Mesenchymal stem cell (in vitro differentiated cells and primary cell): Measurements from ENCODE around the gene SLC35G3.

ENCODE experiments used
- DNase-seq: peaks from one replicate; pipeline ENCODE4 v3.0.0-alpha.2; 2013
- H2AFZ ChIP-seq: one replicate; pipeline ENCODE4 v1.6.1; 2013; ENCODE audit warnings: low read depth, mild to moderate bottlenecking, control low read depth, inconsistent platforms, low read length, moderate library complexity
- H2AK5ac ChIP-seq: 2 replicates; pipeline ENCODE4 v1.6.1; 2013; ENCODE audit warnings: low read length, moderate library complexity, mild to moderate bottlenecking, inconsistent platforms; ENCODE audit not compliant: severe bottlenecking
- H2BK120ac ChIP-seq: one replicate; pipeline ENCODE4 v1.6.1; 2013; ENCODE audit warnings: low read depth, mild to moderate bottlenecking, inconsistent platforms, low read length, moderate library complexity
- H2BK12ac ChIP-seq, 2 experiments: one replicate each; pipeline ENCODE4 v1.6.1; 2013; ENCODE audit warnings: inconsistent platforms in 2 of 2, low read length in 2 of 2, mild to moderate bottlenecking in 2 of 2, moderate library complexity in 2 of 2, control low read depth in 1 of 2
- H2BK15ac ChIP-seq: one replicate; pipeline ENCODE4 v1.6.1; 2013; ENCODE audit warnings: mild to moderate bottlenecking, low read depth, inconsistent platforms; ENCODE audit not compliant: poor library complexity, severe bottlenecking
- H2BK5ac ChIP-seq: 2 replicates; pipeline ENCODE4 v1.6.1; 2013; ENCODE audit warnings: low read depth, mild to moderate bottlenecking, low read length, control low read depth, inconsistent platforms; ENCODE audit not compliant: poor library complexity, severe bottlenecking
- H3K14ac ChIP-seq, 2 experiments: one replicate each; pipeline ENCODE4 v1.6.1; 2013; ENCODE audit warnings: inconsistent platforms in 2 of 2, low read length in 2 of 2, control low read depth in 1 of 2, mild to moderate bottlenecking in 1 of 2, moderate library complexity in 1 of 2
- H3K18ac ChIP-seq, 2 experiments: one replicate each; pipeline ENCODE4 v1.6.1; 2013; ENCODE audit warnings: inconsistent platforms in 2 of 2, low read length in 2 of 2, control low read depth in 1 of 2, low read depth in 1 of 2, mild to moderate bottlenecking in 1 of 2
- H3K23ac ChIP-seq, 2 experiments: one replicate each; pipeline ENCODE4 v1.6.1; 2013; ENCODE audit warnings: inconsistent platforms in 2 of 2, low read length in 2 of 2, mild to moderate bottlenecking in 2 of 2, moderate library complexity in 2 of 2, control low read depth in 1 of 2
- H3K27ac ChIP-seq: 2 replicates; pipeline ENCODE4 v1.5.1; 2013; ENCODE audit warnings: mild to moderate bottlenecking, moderate library complexity, low read length, control low read depth, inconsistent platforms; ENCODE audit not compliant: poor library complexity, severe bottlenecking
- H3K27me3 ChIP-seq, 2 experiments: 2 replicates each; pipeline versions ENCODE4 v1.6.1 to v1.7.0; 2013; ENCODE audit warnings: low read length in 2 of 2, mild to moderate bottlenecking in 2 of 2, moderate library complexity in 2 of 2, control low read depth in 1 of 2, inconsistent platforms in 1 of 2; ENCODE audit not compliant: control insufficient read depth in 1 of 2, insufficient read depth in 1 of 2
- H3K36me3 ChIP-seq, 2 experiments: 2 replicates each; pipeline versions ENCODE4 v1.6.1 to v1.7.0; 2013; ENCODE audit warnings: low read length in 2 of 2, control low read depth in 1 of 2, inconsistent platforms in 1 of 2, low read depth in 1 of 2, mild to moderate bottlenecking in 1 of 2; ENCODE audit not compliant: insufficient read depth in 2 of 2, control insufficient read depth in 1 of 2
- H3K4ac ChIP-seq, 2 experiments: one replicate each; pipeline ENCODE4 v1.6.1; 2013; ENCODE audit warnings: inconsistent platforms in 2 of 2, low read length in 2 of 2, mild to moderate bottlenecking in 2 of 2, moderate library complexity in 2 of 2, control low read depth in 1 of 2, low read depth in 1 of 2
- H3K4me1 ChIP-seq: 2 replicates; pipeline ENCODE4 v1.6.1; 2013; ENCODE audit warnings: low read depth, low read length, control low read depth; ENCODE audit not compliant: control insufficient read depth, insufficient read depth
- H3K4me2 ChIP-seq: 2 replicates; pipeline ENCODE4 v1.6.1; 2013; ENCODE audit warnings: low read length, mild to moderate bottlenecking, inconsistent platforms; ENCODE audit not compliant: poor library complexity, severe bottlenecking
- H3K4me3 ChIP-seq, 2 experiments: 2 replicates each; pipeline versions ENCODE4 v1.5.1 to v1.7.0; 2013; ENCODE audit warnings: low read length in 2 of 2, mild to moderate bottlenecking in 2 of 2, control low read depth in 1 of 2, low read depth in 1 of 2; ENCODE audit not compliant: insufficient read depth in 1 of 2
- H3K79me1 ChIP-seq: replicated peaks from 2 replicates; pipeline ENCODE4 v1.6.1; 2013; ENCODE audit warnings: mild to moderate bottlenecking, control low read depth, low read length, inconsistent platforms; ENCODE audit not compliant: poor library complexity, severe bottlenecking
- H3K9ac ChIP-seq: 2 replicates; pipeline ENCODE4 v1.7.0; 2013; ENCODE audit warnings: mild to moderate bottlenecking, low read length, moderate library complexity
- H3K9me3 ChIP-seq: 2 replicates; pipeline ENCODE4 v1.7.0; 2013; ENCODE audit warnings: mild to moderate bottlenecking, low read length; ENCODE audit not compliant: control insufficient read depth
- H4K8ac ChIP-seq: one replicate; pipeline ENCODE4 v1.6.1; 2013; ENCODE audit warnings: inconsistent platforms, mild to moderate bottlenecking, low read length, moderate library complexity
- H4K91ac ChIP-seq: one replicate; pipeline ENCODE4 v1.6.1; 2013; ENCODE audit warnings: mild to moderate bottlenecking, low read length, inconsistent platforms
- WGBS: methylation state at CpG from one replicate; pipeline ENCODE4 v1.1.7; 2013; ENCODE audit warnings: mixed read lengths; 5-methylcytosine and 5-hydroxymethylcytosine counted together

The SLC35G3 gene

DNA sequence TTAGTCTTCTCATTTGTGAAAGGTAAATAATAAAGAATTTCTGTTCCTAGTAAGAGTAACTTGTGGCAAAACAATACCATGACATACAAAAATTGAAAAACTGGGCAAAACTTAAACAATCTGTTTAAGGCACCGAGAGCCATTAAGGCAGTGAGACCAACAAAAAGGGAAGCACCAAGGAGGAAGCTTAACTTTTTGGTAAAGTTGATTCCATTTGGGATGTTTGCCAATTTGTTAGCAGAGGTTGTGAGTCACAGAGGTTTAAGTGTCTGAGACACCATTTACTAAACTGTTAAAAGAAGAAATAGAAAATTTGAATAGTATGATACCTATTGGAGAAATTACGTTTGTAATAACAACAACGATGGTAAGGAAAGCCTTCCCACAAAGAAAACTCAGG lies 4.9 kb downstream of the SLC35G3 start:
- Histone ChIP-seq H2BK120ac (no peak overlapping the region), H2AK5ac (no peak overlapping the region), H3K18ac (no peak overlapping the region), H3K4me1 (no peaks in the 10 kb centered on the region), H4K91ac (no peak overlapping the region), H2BK12ac (no peak overlapping the region), H3K9ac (no peak overlapping the region), H3K79me1 (no peaks in the 10 kb centered on the region), H2BK15ac (no peak overlapping the region), H3K14ac (no peak overlapping the region), H3K9me3 (no peaks in the 10 kb centered on the region), H3K4me3 (no peak overlapping the region), H4K8ac (no peak overlapping the region), H3K27ac (no peak overlapping the region), H3K4me2 (no peak overlapping the region), H2AFZ (no peak overlapping the region), H3K36me3 (no peaks in the 10 kb centered on the region), H2BK5ac (no peak overlapping the region), H3K4ac (no peak overlapping the region), H3K23ac (no peak overlapping the region), H3K27me3 (peaks cover 0 to 8% of the 10 kb centered on the region in 2 experiments)
- 68% methylated on average over 3 of the region's 3 CpGs for WGBS
- DNase-seq = no peak

DNA sequence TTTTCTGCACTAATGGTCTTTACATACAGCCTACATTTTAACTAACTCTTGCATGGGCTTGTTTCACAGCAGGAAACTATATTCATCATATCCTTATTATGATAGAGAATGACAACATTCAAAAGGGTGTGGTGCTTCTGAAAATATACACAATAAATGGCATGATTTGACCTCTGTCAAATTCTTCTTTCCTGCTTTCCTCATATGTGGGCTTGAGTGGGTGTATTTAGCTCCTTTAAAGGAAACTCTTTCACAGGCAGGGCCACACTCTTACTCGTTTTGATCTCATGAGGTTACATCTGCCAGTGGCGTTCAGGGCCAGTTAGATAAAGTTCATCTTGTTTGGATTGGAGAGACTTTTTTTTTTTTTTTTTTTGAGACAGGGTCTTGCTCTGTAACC lies 6.1 kb downstream of the SLC35G3 start:
- no peaks in the 10 kb centered on the region for H3K79me1 ChIP-seq
- H2BK5ac ChIP-seq = no peak overlapping the region
- H4K8ac ChIP-seq = no peak overlapping the region
- H3K9ac ChIP-seq = no peak overlapping the region
- no peaks in the 10 kb centered on the region for H3K36me3 ChIP-seq
- no peak overlapping the region for H3K4me2 ChIP-seq
- H2BK12ac ChIP-seq = no peak overlapping the region
- no peak overlapping the region for H3K23ac ChIP-seq
- H3K27me3 ChIP-seq = peaks cover 4 to 19% of the 10 kb centered on the region in 2 experiments
- no peak overlapping the region for H3K4ac ChIP-seq
- no peaks in the 10 kb centered on the region for H3K4me1 ChIP-seq
- H3K27ac ChIP-seq = no peak overlapping the region
- no peak overlapping the region for H2AK5ac ChIP-seq
- no peak overlapping the region for H2BK15ac ChIP-seq
- H2BK120ac ChIP-seq = no peak overlapping the region
- no peak for DNase-seq
- 13% methylated on average over 1 of the region's 2 CpGs for WGBS
- no peak overlapping the region for H3K4me3 ChIP-seq
- no peak overlapping the region for H3K14ac ChIP-seq
- H3K18ac ChIP-seq = no peak overlapping the region
- H3K9me3 ChIP-seq = no peaks in the 10 kb centered on the region
- H4K91ac ChIP-seq = no peak overlapping the region
- H2AFZ ChIP-seq = no peak overlapping the region

DNA sequence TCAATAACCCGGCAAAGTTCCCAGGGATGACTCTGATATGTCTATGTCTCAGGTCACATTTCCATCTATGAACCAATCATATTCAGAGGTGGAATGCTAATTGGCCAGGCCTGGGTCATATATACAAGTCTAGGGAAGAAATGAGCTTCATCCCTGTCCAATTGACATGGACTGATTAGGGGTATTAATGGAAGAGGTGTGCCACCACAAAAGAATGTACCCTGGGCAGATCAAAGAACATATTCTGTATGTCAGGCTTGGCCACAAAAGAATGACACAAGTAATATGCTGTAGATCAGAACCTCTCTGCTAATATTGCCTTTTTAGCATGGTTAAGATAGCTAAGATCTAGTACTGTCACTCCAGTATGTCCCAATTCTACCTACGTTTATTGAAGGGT lies 6.7 kb downstream of the SLC35G3 start:
- no peak overlapping the region for H3K14ac ChIP-seq
- no peak for DNase-seq
- no peak overlapping the region for H3K4me2 ChIP-seq
- H3K27me3 ChIP-seq = peaks cover 8 to 24% of the 10 kb centered on the region in 2 experiments
- H3K18ac ChIP-seq = no peak overlapping the region
- no peak overlapping the region for H2AK5ac ChIP-seq
- H4K91ac ChIP-seq = no peak overlapping the region
- H2BK120ac ChIP-seq = no peak overlapping the region
- H3K4me3 ChIP-seq = no peak overlapping the region
- no peak overlapping the region for H2BK15ac ChIP-seq
- H2BK5ac ChIP-seq = no peak overlapping the region
- no peak overlapping the region for H3K9ac ChIP-seq
- no peaks in the 10 kb centered on the region for H3K36me3 ChIP-seq
- no peak overlapping the region for H2AFZ ChIP-seq
- no peak overlapping the region for H3K27ac ChIP-seq
- H3K23ac ChIP-seq = no peak overlapping the region
- no peaks in the 10 kb centered on the region for H3K9me3 ChIP-seq
- WGBS = 72% methylated on average over 2 of the region's 2 CpGs
- H3K4me1 ChIP-seq = no peaks in the 10 kb centered on the region
- H3K4ac ChIP-seq = no peak overlapping the region
- no peak overlapping the region for H2BK12ac ChIP-seq
- no peaks in the 10 kb centered on the region for H3K79me1 ChIP-seq
- no peak overlapping the region for H4K8ac ChIP-seq

DNA sequence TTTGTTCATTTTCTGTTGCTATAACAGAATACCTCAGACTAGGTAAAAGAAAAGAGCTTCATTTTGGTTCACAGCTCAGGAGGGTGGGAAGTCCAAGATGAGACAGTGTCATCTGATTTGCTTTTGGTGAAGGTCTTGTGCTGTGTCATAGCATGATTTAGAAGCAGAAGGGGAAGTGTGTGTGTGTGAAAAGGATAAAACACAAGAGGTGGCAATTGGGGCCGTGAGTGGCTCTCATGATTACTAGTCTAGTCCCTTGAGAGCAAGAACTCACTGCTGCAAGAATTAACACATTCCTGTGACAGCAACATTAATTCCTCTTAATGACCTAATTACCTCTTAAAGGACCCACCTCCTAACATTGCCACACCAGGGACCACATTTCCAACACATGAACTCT lies 8.3 kb downstream of the SLC35G3 start:
- Histone ChIP-seq H3K27me3 (peaks cover 8 to 27% of the 10 kb centered on the region in 2 experiments), H3K23ac (no peak overlapping the region), H2AK5ac (no peak overlapping the region), H3K27ac (no peak overlapping the region), H3K4ac (no peak overlapping the region), H3K18ac (no peak overlapping the region), H3K9ac (no peak overlapping the region), H4K8ac (no peak overlapping the region), H2BK15ac (no peak overlapping the region), H3K79me1 (no peaks in the 10 kb centered on the region), H2BK120ac (no peak overlapping the region), H2BK5ac (no peak overlapping the region), H3K4me2 (no peak overlapping the region), H4K91ac (no peak overlapping the region), H2AFZ (no peak overlapping the region), H3K9me3 (no peaks in the 10 kb centered on the region), H2BK12ac (no peak overlapping the region), H3K36me3 (no peaks in the 10 kb centered on the region), H3K4me3 (no peak overlapping the region), H3K4me1 (no peaks in the 10 kb centered on the region), H3K14ac (no peak overlapping the region)
- no peak for DNase-seq
- 17% methylated on average over 1 of the region's 1 CpG for WGBS
